ENCODE data around the gene HMGN3.

DNA sequence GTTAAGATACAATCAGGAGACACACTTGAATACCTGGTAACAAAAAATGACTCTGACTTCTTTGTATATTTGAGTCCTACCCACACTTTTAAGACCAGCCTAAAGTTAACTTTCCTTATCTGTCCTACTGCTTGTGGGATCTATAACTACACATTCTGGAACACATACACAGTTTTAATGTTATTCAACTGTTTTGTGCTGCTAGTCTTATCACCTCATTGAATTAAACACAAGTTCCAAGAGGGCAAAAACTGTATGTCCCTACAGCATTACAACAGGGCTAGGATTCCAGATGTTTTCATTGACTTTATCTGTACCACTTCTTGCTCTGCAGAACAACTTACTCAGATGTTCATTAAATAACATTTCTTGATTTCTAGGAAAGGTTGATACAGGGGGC, 2.8 kb downstream of the HMGN3 start:
- TF ChIP-seq, protein P1, sequence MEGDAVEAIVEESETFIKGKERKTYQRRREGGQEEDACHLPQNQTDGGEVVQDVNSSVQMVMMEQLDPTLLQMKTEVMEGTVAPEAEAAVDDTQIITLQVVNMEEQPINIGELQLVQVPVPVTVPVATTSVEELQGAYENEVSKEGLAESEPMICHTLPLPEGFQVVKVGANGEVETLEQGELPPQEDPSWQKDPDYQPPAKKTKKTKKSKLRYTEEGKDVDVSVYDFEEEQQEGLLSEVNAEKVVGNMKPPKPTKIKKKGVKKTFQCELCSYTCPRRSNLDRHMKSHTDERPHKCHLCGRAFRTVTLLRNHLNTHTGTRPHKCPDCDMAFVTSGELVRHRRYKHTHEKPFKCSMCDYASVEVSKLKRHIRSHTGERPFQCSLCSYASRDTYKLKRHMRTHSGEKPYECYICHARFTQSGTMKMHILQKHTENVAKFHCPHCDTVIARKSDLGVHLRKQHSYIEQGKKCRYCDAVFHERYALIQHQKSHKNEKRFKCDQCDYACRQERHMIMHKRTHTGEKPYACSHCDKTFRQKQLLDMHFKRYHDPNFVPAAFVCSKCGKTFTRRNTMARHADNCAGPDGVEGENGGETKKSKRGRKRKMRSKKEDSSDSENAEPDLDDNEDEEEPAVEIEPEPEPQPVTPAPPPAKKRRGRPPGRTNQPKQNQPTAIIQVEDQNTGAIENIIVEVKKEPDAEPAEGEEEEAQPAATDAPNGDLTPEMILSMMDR (IDR thresholded peaks at IDR 0.05), result no peak
- TF ChIP-seq POLR2A (IDR thresholded peaks at IDR 0.05), result no peak

Data from upper lobe of left lung (tissue), 4 donors.